H7 (cell line): Measurements from ENCODE around the gene WASF3. TPM values are rescaled to one million over a fixed set of nuclear protein-coding genes. Genes with fewer than 3 reads are reported as not detected.

Experiments
- DNase-seq: peaks from one replicate; pipeline ENCODE4 v3.0.0; 2012
- H3K27me3 ChIP-seq: 2 replicates; pipeline ENCODE4 v1.6.0; 2011; ENCODE audit warnings: mild to moderate bottlenecking, low read length; ENCODE audit not compliant: control insufficient read depth, insufficient read depth
- H3K36me3 ChIP-seq: replicated peaks from 2 replicates; pipeline ENCODE4 v1.5.1; 2011; ENCODE audit warnings: low read length; ENCODE audit not compliant: control insufficient read depth, insufficient read depth
- H3K4me3 ChIP-seq: 2 replicates; pipeline ENCODE4 v1.5.1; 2011; ENCODE audit warnings: low read depth, mild to moderate bottlenecking, control low read depth, low read length, moderate library complexity; ENCODE audit not compliant: insufficient read depth
- total RNA-seq: library from RNA; depleted of rRNA; stranded (reverse); fragments of >200 nt; shearing (Covaris generic); gene quantifications from 2 replicates; pipeline ENCODE4 v1.2.3, GENCODE V29; 2014

WASF3 gene
- total RNA-seq, 1 experiment from 2014 or later, result 19.1 TPM

DNA sequence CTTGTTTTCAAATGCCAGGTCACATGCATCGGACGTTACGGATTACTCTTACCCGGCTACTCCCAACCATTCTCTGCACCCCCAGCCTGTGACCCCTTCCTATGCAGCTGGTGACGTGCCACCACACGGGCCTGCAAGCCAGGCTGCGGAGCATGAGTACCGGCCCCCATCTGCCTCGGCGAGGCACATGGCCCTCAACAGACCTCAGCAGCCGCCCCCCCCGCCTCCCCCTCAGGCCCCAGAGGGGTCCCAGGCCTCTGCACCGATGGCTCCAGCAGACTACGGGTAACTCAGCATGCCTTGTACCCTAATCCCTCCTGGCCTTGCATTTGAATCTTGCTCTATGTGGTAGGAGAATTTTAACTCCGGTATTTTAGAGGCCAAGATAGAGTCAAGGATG is 123.6 kb downstream of the WASF3 start:
- DNase-seq, result peak; percentile 33
- H3K4me3 ChIP-seq, result no peak overlapping the region
- no peaks in the 10 kb centered on the region for H3K27me3 ChIP-seq
- H3K36me3 ChIP-seq, result 0 out of 2 replicates have a peak, but pooled peaks cover 1% of the 10 kb centered on the region

DNA sequence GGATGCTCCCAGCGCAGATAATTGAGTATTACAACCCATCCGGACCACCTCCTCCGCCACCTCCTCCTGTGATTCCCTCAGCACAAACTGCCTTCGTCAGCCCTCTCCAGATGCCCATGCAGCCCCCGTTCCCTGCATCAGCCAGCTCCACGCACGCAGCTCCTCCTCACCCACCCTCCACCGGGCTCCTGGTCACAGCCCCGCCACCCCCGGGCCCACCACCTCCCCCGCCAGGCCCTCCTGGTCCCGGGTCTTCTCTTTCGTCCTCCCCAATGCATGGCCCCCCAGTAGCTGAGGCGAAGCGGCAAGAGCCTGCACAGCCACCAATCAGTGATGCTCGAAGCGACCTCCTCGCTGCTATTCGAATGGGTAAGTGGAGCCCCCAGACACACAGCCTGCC is 125.1 kb downstream of the WASF3 start:
- Histone ChIP-seq H3K36me3 (0 out of 2 replicates have a peak, but pooled peaks cover 1% of the 10 kb centered on the region), H3K4me3 (no peak overlapping the region)
- no peak for DNase-seq

DNA sequence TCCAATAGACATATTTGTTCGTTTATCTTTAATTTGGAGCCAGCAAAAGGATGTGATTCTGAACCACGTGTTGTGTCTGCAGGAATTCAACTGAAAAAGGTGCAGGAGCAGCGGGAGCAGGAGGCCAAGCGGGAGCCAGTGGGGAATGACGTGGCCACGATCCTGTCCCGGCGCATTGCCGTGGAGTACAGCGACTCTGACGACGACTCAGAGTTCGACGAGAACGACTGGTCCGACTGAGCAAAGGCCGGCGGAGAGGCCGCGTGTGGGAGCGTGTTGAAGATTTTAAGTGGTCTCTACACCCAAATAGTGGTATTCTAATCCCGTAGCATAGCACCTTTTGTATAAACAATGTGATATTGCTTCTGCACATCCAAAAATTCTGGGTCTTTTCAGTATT is 128.1 kb downstream of the WASF3 start:
- H3K36me3 ChIP-seq, result peaks cover 1% of the 10 kb centered on the region; the same call in 1 of the 2 replicates
- H3K27me3 ChIP-seq, result no peaks in the 10 kb centered on the region
- DNase-seq, result no peak
- H3K4me3 ChIP-seq, result no peak overlapping the region

More for the DNA sequence above, 125.1 kb downstream of the WASF3 start:
- no peaks in the 10 kb centered on the region for H3K27me3 ChIP-seq

DNA sequence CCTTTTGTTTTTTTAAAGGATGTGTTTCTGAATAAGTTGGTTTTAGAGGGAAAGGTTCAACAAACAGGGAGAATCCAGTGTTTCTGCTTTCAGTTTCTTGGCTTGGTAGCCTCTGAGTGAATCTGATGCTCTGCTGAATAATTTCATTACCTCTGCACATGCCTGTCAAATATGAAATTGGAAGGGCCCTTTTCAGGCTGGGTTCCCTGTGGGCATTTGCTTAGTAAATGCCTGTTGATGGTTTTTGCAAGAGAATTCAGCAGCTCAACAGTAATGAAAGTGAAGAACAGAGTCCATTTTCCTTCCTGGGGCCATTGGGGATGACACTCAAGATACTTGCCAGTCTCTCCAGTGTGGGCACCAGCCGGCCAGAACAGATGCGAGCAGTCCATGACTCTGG is 128.8 kb downstream of the WASF3 start:
- DNase-seq, result no peak
- Histone ChIP-seq H3K36me3 (peaks cover 1% of the 10 kb centered on the region; the same call in 1 of the 2 replicates), H3K27me3 (no peaks in the 10 kb centered on the region), H3K4me3 (no peak overlapping the region)

DNA sequence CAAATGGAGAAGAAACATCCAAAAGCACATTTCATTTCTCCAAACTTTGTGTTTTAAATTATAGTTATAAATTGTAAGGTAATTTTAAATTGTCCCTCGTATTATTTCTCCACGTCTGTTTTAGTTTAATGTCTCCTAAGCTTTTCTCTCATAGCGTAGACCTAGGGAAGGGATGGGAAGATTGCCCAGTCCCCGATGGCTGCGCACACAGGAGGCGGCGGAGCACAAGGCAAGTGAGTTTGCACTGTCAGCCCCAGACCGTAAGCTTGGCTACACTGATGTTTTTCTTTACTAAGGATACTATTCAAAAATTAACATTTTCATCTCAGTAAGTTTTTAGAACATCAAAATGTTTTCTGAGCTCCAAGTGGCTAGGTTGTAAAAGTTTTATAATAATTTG is 130.8 kb downstream of the WASF3 start:
- Histone ChIP-seq H3K4me3 (no peak overlapping the region), H3K27me3 (no peaks in the 10 kb centered on the region), H3K36me3 (no peaks in the 10 kb centered on the region; the same call in 1 of the 2 replicates)

DNA sequence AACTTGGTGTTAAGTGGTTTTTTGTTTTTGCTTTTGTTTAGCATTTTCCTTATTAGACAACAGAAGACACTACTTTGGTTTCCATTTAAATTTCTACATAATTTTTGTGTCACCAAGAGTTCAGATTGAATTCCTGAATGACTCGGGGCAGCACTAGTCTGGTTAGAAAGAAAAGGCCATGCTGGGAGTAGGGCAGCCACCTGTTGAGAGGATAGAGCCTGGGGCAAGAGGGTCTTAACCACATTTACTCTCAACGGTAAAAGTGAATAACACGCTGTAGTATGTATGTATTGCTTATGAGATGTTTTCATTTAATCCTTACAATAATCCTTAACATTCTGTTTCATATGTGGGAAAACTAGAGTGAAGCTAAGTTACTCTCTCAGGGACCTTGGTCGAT is 131.5 kb downstream of the WASF3 start:
- Histone ChIP-seq H3K36me3 (no peaks in the 10 kb centered on the region; the same call in 1 of the 2 replicates), H3K4me3 (no peak overlapping the region), H3K27me3 (no peaks in the 10 kb centered on the region)
- DNase-seq, result no peak

More for the DNA sequence above, 130.8 kb downstream of the WASF3 start:
- DNase-seq, result no peak

DNA sequence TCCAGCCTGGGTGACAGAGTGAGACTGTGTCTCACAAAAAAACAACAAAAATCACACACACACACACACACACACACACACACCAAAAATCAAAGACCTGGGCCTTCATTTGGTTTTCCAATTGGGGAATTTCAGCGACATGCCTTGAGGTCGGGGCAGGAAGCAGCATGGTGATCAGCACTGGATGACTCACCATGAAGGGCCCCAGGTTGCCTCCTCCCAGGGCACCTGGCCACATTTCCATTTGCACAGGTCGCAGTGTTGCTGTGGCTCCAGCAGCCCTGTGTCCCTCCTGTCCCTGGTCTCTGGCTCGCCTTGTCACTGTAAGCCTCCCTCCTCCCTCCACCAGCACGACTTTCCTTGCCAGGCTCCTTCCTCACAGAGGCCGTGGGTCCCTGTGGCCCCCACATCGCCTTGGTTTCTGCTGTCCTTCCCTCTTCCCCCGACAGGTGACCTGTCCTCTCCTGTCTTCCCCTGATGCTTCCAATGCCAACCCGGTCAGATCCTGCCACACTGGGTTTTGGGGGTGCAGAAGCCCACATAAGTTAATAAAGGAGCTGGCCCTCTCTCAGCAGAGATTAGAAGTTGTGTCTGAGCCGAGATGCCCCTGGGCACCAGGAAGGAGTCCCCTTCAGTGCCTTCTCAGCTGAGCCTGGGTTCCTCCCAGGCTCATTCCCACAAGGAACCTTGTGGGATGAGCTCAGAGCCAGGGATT is 136.4 kb downstream of the WASF3 start:
- no peaks in the 10 kb centered on the region for H3K27me3 ChIP-seq
- no peak overlapping the region for H3K4me3 ChIP-seq
- DNase-seq, result no peak
- H3K36me3 ChIP-seq, result no peaks in the 10 kb centered on the region; the same call in 1 of the 2 replicates

DNA sequence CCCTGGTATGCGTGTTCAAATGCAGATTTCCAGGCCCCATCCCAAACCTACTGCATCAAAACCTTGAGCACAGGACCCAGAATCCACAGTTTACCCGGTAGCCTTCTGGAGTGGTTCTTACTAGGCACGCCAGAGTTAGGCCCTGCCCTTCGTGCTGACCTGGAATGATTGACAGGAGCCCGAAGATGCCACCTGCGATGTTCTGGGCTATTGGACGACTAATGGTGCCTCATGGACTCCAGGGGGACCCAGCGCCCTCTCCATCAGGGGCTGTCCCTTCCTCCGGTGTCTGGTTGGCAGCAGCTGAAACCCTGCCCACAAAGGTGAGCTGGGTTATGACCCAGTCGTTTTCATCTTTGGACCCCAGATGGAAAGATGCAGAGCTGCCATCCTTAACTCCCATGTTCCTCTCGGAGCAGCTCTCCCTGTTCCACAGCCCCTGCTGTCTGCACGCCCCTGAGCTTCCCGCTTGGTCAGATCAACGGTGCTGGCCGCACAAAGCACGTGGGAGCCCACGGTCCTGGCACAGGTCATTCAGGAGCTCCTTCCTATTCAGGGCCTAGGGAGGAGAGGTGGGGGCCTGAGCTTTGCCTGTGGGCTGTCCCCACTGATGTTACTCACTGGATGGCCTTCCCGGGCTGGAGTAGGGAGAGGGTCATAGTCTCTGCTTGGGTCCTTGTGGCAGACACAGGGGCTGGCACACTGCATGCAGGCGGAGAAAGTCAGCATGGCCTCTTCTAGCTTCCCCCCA is 137.3 kb downstream of the WASF3 start:
- Histone ChIP-seq H3K4me3 (no peak overlapping the region), H3K36me3 (no peaks in the 10 kb centered on the region), H3K27me3 (no peaks in the 10 kb centered on the region)
- DNase-seq, result no peak

DNA sequence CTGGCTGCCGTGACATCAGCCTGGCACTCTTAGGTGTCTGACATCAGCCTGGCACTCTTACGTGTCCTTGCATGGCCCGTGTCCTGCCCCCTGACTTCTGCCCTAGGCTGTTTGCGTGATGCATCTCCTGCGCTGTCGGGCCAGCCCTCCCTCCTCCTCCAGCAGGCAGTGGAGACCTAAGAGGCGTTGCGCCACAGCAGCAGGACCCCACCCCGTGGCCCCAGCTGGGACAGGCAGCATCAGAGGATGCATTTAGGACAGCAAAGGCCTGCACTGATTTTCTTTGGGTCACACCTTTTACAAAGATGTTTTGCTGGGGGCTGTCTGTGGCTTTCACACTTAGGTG is 137.8 kb downstream of the WASF3 start:
- H3K4me3 ChIP-seq, result no peak overlapping the region
- H3K27me3 ChIP-seq, result no peaks in the 10 kb centered on the region
- H3K36me3 ChIP-seq, result no peaks in the 10 kb centered on the region
- DNase-seq, result no peak

DNA sequence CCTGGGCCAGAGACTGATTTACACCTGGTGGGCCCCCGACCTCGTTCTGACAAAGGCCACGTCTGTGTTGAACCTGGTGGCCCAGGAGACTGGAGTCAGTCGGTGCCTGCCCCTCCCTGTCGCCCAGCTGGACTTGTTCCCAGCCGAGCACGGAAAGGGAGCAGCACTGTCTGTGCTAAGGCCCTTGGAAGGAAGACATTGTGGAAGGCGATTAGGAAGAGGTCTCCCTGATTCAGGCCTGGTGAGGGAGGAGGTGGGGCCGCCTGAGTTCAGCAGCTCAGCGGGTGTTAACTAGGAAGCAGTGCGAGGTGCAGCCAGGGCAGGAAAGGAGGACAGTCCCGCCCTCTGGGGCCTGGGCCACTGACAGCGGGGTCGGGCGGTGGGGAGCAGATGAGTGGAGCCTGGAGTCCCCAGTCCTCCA is 138.4 kb downstream of the WASF3 start:
- Histone ChIP-seq H3K27me3 (no peaks in the 10 kb centered on the region), H3K4me3 (no peak overlapping the region), H3K36me3 (no peaks in the 10 kb centered on the region)
- peak; percentile 56 for DNase-seq

DNA sequence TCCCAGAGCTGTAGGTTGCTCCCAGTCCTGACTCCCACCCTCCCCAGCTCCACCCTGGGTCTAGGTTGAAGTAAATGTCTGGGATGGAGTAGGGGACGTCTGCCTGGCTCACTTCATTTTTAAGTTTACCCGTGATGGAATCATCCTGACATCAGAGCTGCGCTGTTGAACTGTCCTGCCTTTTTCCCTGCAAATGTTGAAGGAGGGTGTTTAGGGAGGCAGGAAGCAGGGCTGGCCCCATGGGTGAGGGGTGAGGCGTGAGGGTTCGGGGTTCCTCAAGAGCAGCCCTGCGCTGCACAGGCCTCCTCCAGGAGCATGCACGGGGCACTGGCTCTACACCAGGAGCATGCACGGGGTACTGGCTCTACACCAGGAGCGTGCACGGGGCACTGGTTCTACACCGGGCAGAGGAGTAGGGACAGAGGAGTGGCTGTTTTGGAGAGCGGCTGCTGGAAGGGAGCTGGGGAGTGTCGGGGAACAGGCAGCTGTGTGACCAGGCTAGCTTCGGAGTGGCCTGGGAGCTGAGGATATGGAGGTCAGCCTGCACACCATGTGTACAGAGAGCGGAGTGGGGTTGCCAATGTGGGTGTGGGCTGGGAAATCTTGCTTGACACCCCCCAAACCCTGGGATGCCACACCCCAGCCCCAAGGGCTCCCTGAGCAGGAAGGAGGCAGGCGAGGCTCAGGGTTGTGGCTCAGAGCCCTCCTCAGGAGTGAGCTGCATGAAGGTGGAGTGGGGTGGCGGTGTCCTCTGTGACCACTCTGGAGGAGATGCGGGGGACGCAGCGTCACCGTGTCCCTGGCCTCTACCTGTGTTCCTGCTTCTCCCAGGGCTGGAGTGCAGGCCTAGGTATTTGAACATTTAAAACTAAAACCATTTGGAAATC is 139.8 kb downstream of the WASF3 start:
- no peak for DNase-seq
- H3K4me3 ChIP-seq, result no peak overlapping the region
- H3K36me3 ChIP-seq, result no peaks in the 10 kb centered on the region
- no peaks in the 10 kb centered on the region for H3K27me3 ChIP-seq

DNA sequence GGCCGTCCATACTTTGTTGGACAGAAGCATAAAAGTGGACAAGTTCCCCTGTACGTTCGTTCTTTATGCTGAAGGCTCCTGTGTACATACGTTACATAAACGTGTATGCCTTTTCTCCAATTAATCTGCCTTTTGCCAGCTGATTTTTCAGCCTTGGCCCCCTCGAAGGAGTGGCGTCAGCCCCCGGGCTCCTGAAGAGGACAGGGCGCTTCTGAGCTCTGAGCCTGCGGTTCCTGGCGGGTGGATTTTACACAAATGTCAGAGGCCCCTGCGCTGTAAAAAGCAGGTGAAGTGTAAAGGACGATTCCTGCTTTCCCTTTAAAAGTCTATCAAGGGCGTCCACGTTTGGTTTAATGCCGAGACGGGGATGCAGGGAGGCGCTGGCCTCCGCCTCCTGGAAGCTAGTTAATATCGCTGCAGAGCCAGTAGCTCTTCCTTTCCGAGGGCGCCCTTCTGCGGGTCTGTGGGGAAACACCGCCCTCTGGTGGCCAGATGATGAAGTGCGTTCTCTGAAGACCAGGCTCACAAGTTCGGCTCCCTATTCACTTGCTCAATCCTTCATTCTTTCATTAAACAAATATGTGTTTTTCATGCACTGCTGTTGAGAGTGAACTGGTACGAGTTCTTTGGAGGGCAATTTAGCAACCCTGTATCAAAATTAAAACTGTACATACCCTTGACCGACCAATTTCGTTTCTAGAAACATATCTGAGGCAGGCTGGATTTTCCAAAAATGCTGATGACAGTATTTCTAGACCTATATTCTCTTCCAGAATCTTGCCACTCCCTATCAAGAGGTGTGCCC is 141.1 kb downstream of the WASF3 start:
- DNase-seq, result peak; percentile 89
- no peak overlapping the region for H3K4me3 ChIP-seq
- no peaks in the 10 kb centered on the region for H3K27me3 ChIP-seq
- H3K36me3 ChIP-seq, result no peaks in the 10 kb centered on the region

DNA sequence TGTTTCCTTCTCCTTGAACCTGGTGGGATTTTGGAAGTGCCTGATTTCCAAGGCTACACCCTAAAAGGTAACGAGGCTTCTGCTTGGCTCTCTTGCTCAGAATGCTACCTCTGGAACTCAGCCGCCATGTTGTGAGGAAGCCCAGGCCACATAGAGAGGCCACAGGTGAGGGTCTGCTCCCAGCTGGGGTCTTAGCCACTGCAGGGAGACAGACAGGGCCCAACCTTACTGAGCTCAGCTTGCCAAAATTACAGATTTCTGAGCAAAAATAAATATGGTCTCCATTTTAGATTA is 141.7 kb downstream of the WASF3 start:
- DNase-seq, result no peak
- Histone ChIP-seq H3K27me3 (no peaks in the 10 kb centered on the region), H3K36me3 (no peaks in the 10 kb centered on the region), H3K4me3 (no peak overlapping the region)

DNA sequence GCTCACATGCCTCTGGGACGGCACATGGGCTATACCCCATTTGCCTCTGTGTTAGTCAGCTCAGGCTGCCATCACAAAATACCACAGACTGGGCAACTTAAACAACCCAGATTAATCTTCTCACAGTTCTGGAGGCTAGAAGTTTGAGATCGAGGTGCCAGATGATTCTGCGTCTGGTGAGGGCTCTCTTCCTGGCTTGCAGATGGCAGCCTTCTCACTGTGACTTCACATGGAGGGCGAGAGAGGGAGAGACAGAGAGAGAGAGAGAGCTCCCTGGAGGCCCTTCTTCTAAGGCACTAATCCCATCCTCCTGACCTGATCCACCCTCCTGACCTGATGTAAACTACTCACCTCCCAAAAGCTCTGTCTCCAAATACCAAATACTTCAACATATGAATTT is 148.1 kb downstream of the WASF3 start:
- Histone ChIP-seq H3K4me3 (no peak overlapping the region), H3K27me3 (no peaks in the 10 kb centered on the region), H3K36me3 (no peaks in the 10 kb centered on the region)
- no peak for DNase-seq
